ENCODE results near the gene ZNRF3. TPM values are rescaled to one million over a fixed set of nuclear protein-coding genes. Genes with fewer than 3 reads are reported as not detected.
"Not testable (repeated sequence)": the region's sequence is repeated elsewhere in the genome, so short reads cannot be mapped to it uniquely, and the experiment has no call there.

Gene ZNRF3
- 2.0 and 2.3 TPM in 2 replicates for total RNA-seq

- H3K27ac Mint-ChIP-seq = peak within 1 kb of the TSS; percentile 66
- no peaks in the 10 kb centered on the region for H3K9me3 Mint-ChIP-seq
- DNase-seq = peak; percentile 94
- peak within 1 kb of the TSS; percentile 80 for H3K4me3 Mint-ChIP-seq
- H3K4me1 Mint-ChIP-seq = peaks cover 8% of the 10 kb centered on the region
- peaks cover 65% of the 10 kb centered on the region for H3K27me3 Mint-ChIP-seq
- intact Hi-C loops (cut with micrococcal nuclease) = loop anchor here (1.0 to 2.0 kb wide), 2 partner anchors 24 to 964 kb away; partner anchors contain the start of gene PITPNB
- H3K36me3 Mint-ChIP-seq (ENCODE audit: low read depth) = no peaks in the 10 kb centered on the region
These were observed at the start of gene ZNRF3 for GRCh38 chr22:28882878-28883656. Gene ZNRF3 (plus strand): TSS chr22:28883572. CDS start chr22:28883767, 195 bp downstream.

- no peak overlapping the region for H3K4me3 Mint-ChIP-seq
- H3K27me3 Mint-ChIP-seq = no peaks in the 10 kb centered on the region
- no peak overlapping the region for H3K27ac Mint-ChIP-seq
- intact Hi-C loops (cut with micrococcal nuclease) = no loop called here
- no peaks in the 10 kb centered on the region for H3K9me3 Mint-ChIP-seq
- DNase-seq = no peak
- peaks cover 19% of the 10 kb centered on the region for H3K36me3 Mint-ChIP-seq (ENCODE audit: low read depth)
- H3K4me1 Mint-ChIP-seq = peaks cover 13% of the 10 kb centered on the region
These were observed 47.7 kb upstream of the ZNRF3 start for GRCh38 chr22:28835630-28836189.

DNA sequence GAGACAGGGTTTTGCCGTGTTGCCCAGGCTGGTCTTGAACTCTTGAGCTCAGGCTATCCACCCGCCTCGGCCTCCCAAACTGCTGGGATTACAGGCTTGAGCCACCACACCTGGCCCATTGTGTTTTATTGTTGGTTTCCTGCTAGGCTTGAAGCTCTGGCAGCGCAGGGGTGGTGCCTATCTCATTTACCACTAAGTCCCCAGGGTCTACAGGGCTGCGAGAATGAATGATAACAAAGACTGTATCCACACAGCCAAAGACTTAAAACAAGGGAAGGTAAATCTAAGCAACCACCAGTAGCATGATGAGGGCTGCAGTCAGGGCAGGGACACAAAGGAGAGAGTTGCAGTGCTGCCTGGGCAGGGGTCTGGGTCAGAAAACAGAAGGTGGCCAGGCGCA is 45.7 kb upstream of the ZNRF3 start:
- H3K4me3 Mint-ChIP-seq = no peak overlapping the region
- no peaks in the 10 kb centered on the region for H3K27me3 Mint-ChIP-seq
- H3K36me3 Mint-ChIP-seq (ENCODE audit: low read depth) = peaks cover 10% of the 10 kb centered on the region
- intact Hi-C loops (cut with micrococcal nuclease) = no loop called here
- DNase-seq = no peak
- H3K4me1 Mint-ChIP-seq = peaks cover 8% of the 10 kb centered on the region
- H3K27ac Mint-ChIP-seq = no peak overlapping the region
- no peaks in the 10 kb centered on the region for H3K9me3 Mint-ChIP-seq

GRCh38 chr22:28838971-28839370 is 44.4 kb upstream of the ZNRF3 start:
- H3K27me3 Mint-ChIP-seq = no peaks in the 10 kb centered on the region
- no peak overlapping the region for H3K27ac Mint-ChIP-seq
- no peak for DNase-seq
- no peak overlapping the region for H3K4me3 Mint-ChIP-seq
- H3K9me3 Mint-ChIP-seq = no peaks in the 10 kb centered on the region
- no peaks in the 10 kb centered on the region for H3K4me1 Mint-ChIP-seq
- H3K36me3 Mint-ChIP-seq (ENCODE audit: low read depth) = peaks cover 2% of the 10 kb centered on the region
- intact Hi-C loops (cut with micrococcal nuclease) = no loop called here

GRCh38 chr22:28841111-28841510 is 42.3 kb upstream of the ZNRF3 start:
- Mint-ChIP-seq H3K4me1 (no peaks in the 10 kb centered on the region), H3K27ac (no peak overlapping the region), H3K9me3 (no peaks in the 10 kb centered on the region), H3K36me3 (ENCODE audit: low read depth) (peaks cover 8% of the 10 kb centered on the region), H3K4me3 (no peak overlapping the region), H3K27me3 (no peaks in the 10 kb centered on the region)
- intact Hi-C loops (cut with micrococcal nuclease) = no loop called here
- DNase-seq = no peak

DNA sequence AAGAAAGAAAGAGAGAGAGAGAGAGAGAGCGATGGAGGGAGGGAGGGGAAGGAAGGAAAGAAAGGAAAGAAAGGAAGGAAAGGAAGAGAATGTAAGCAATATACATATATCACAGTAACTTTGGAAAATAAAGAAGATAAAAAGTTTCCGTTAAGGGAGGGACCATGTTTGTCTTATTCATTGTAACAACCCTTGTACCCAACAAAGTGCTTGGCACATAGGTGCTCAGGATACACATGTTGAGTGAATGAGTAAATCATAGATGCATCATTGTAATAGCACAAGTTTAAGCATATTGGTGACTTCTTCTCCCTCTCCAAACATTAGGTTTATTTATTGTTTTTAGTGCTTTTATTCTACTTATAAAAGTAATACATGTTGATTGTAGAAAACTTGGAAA is 39.7 kb upstream of the ZNRF3 start:
- intact Hi-C loops (cut with micrococcal nuclease) = no loop called here
- H3K36me3 Mint-ChIP-seq (ENCODE audit: low read depth) = peaks cover 14% of the 10 kb centered on the region
- no peaks in the 10 kb centered on the region for H3K27me3 Mint-ChIP-seq
- H3K27ac Mint-ChIP-seq = no peak overlapping the region
- no peak overlapping the region for H3K4me3 Mint-ChIP-seq
- no peak for DNase-seq
- peaks cover 4% of the 10 kb centered on the region for H3K9me3 Mint-ChIP-seq
- H3K4me1 Mint-ChIP-seq = no peaks in the 10 kb centered on the region

GRCh38 chr22:28844277-28844676 is 39.1 kb upstream of the ZNRF3 start:
- H3K36me3 Mint-ChIP-seq (ENCODE audit: low read depth) = peaks cover 13% of the 10 kb centered on the region
- intact Hi-C loops (cut with micrococcal nuclease); DNase-seq; H3K4me1 Mint-ChIP-seq; H3K4me3 Mint-ChIP-seq; H3K27ac Mint-ChIP-seq; H3K27me3 Mint-ChIP-seq; H3K9me3 Mint-ChIP-seq: not testable (repeated sequence)

GRCh38 chr22:28846994-28847393 is 36.4 kb upstream of the ZNRF3 start:
- Mint-ChIP-seq H3K27me3 (no peaks in the 10 kb centered on the region), H3K4me1 (no peaks in the 10 kb centered on the region), H3K27ac (no peak overlapping the region), H3K36me3 (ENCODE audit: low read depth) (peaks cover 17% of the 10 kb centered on the region), H3K9me3 (peaks cover 4% of the 10 kb centered on the region), H3K4me3 (no peak overlapping the region)
- no peak for DNase-seq
- intact Hi-C loops (cut with micrococcal nuclease) = no loop called here

DNA sequence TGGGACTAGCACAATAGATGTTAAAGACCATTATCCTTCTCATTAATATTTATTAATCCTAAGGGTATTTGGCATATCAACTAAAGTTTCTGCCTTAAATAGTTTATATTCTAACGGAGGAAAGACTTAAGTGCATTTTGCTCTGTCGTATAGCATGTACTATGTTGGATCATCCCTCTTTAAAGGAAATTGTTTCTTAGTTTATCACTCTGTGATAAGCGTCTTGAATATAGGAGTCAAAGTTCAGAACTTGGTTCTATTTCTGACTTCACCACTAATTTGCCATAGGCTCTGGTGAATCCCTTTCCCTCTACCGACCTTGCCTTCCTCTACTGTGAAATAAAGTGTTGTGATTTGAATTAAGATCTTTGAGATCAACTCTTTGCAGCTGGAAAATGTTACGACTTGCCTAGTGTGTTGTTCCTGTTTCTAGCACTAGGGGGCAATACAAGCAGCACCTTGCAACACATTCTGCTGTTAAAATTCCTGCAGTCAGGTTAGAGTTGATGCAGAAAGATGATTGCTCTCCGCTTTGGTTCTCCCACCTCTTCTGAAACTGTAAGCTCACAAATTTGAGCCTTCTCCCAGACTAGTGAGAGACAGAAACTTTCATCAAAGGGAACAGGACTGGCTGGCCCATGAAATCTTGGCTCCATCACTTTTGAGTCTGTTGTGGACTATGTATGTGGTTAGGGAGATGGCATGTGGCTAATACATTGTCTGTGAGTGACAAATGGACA is 27.8 kb upstream of the ZNRF3 start:
- H3K4me3 Mint-ChIP-seq = no peak overlapping the region
- H3K27me3 Mint-ChIP-seq = peaks cover 13% of the 10 kb centered on the region
- no peak overlapping the region for H3K27ac Mint-ChIP-seq
- intact Hi-C loops (cut with micrococcal nuclease) = loop anchor here (1.0 kb wide), 2 partner anchors 185 to 390 kb away; no protein-coding TSS in a partner anchor
- H3K4me1 Mint-ChIP-seq = no peaks in the 10 kb centered on the region
- peak; percentile 85 for DNase-seq
- H3K9me3 Mint-ChIP-seq = no peaks in the 10 kb centered on the region
- no peaks in the 10 kb centered on the region for H3K36me3 Mint-ChIP-seq (ENCODE audit: low read depth)

DNA sequence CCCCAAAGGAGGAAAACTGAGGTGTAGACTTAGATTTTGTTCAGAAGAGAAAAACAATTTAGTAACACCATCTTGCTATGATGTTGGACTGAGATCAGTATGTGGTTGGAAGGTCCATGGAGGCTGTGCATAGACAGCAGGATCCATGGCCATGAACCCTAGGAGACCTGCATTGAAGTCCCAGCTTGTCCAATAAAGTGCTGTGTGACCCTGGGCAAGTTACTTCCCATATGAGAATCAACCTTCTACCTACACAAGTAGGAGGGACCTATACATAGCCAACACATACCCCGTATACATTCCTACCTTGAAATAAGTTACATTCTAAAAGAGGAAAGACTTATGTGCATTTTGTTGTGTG is 27.3 kb upstream of the ZNRF3 start:
- intact Hi-C loops (cut with micrococcal nuclease) = no loop called here
- H3K27me3 Mint-ChIP-seq = peaks cover 13% of the 10 kb centered on the region
- no peak overlapping the region for H3K27ac Mint-ChIP-seq
- no peaks in the 10 kb centered on the region for H3K36me3 Mint-ChIP-seq (ENCODE audit: low read depth)
- no peak for DNase-seq
- H3K9me3 Mint-ChIP-seq = no peaks in the 10 kb centered on the region
- no peaks in the 10 kb centered on the region for H3K4me1 Mint-ChIP-seq
- H3K4me3 Mint-ChIP-seq = no peak overlapping the region

GRCh38 chr22:28857288-28857687 is 26.1 kb upstream of the ZNRF3 start:
- Mint-ChIP-seq H3K4me1 (no peaks in the 10 kb centered on the region), H3K4me3 (no peak overlapping the region), H3K9me3 (no peaks in the 10 kb centered on the region), H3K27me3 (peaks cover 13% of the 10 kb centered on the region), H3K27ac (no peak overlapping the region), H3K36me3 (ENCODE audit: low read depth) (no peaks in the 10 kb centered on the region)
- intact Hi-C loops (cut with micrococcal nuclease) = no loop called here
- DNase-seq = no peak

DNA sequence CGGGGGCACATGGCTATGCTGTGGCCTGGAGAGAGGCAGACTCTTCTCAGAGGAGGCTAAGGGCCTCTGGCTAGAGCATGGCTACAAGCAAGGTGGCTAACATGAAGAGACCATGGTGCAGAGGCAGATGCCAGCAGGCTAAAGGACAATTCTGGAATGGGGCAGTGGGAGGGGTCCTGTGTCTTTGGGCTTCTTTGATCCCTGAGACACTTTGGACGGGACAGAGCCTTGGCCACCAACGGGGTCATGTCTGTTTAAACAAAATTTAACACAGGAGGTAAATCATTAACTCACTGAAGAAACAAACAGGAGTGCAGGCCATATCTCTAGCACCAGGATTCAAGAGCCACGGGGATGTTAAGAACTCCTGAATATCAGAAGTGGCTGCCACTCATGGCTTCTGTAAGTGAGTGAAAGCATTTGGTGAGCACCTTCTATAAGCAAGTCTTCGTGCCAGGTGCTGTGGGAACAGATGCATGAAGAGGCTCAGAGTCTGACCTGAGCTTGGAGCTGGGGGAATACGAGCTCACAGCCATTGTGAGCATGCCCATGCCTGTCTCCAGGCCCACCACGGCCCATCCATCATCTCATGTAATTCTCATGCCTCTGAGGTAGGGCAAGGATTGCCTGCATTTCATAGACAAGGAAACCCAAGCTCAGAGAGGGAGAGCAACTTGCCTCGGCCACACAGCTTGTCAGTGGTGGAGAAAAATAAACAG is 18.3 kb upstream of the ZNRF3 start:
- no peaks in the 10 kb centered on the region for H3K36me3 Mint-ChIP-seq (ENCODE audit: low read depth)
- H3K4me3 Mint-ChIP-seq = no peak overlapping the region
- H3K9me3 Mint-ChIP-seq = no peaks in the 10 kb centered on the region
- H3K27ac Mint-ChIP-seq = no peak overlapping the region
- DNase-seq = no peak
- peaks cover 1% of the 10 kb centered on the region for H3K4me1 Mint-ChIP-seq
- intact Hi-C loops (cut with micrococcal nuclease) = no loop called here
- H3K27me3 Mint-ChIP-seq = peaks cover 10% of the 10 kb centered on the region

DNA sequence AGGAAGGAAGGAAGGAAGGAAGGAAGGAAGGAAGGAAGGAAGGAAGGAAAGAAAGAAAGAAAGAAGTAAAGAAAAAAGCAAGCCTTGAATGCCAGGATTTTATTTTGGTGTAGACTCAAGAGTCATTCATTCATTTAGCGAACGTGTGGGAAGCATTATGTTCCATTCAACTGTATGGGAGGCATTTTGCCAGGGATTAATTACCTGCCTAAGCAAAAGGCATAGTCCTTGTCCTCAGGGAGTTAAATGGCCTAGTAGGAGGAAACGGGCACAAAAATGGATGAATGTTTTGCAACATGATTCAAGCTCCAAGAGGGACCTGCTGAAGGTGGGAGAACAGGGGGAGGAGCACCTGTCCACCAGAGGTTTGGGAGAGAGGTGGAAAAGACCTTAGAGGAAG is 16.2 kb upstream of the ZNRF3 start:
- Mint-ChIP-seq H3K4me1 (peaks cover 1% of the 10 kb centered on the region), H3K4me3 (no peak overlapping the region), H3K9me3 (no peaks in the 10 kb centered on the region), H3K36me3 (ENCODE audit: low read depth) (no peaks in the 10 kb centered on the region), H3K27ac (no peak overlapping the region), H3K27me3 (peaks cover 12% of the 10 kb centered on the region)
- DNase-seq = no peak
- intact Hi-C loops (cut with micrococcal nuclease) = no loop called here

DNA sequence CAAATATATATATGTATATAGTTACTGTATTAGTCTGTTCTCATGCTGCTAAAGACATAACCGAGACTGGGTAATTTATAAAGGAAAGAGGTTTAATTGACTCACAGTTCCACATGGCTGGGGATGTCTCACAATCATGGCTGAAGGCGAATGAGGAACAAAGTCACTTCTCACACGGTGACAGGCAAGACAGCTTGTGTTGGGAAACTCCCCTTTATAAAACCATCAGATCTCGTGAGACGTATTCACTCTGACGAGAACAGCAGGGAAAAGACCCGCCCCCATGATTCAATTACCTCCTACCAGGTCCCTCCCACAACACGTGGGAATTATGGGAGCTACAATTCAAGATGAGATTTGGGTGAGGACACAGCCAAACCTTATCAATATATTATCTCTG is 15.0 kb upstream of the ZNRF3 start:
- H3K27ac Mint-ChIP-seq; H3K36me3 Mint-ChIP-seq (ENCODE audit: low read depth); H3K9me3 Mint-ChIP-seq; H3K4me3 Mint-ChIP-seq; intact Hi-C loops (cut with micrococcal nuclease); H3K4me1 Mint-ChIP-seq; DNase-seq: not testable (repeated sequence)
- peaks cover 12% of the 10 kb centered on the region for H3K27me3 Mint-ChIP-seq

All from activated CD4-positive, alpha-beta T cell treated with anti-CD3 and anti-CD28 coated beads, Interleukin-2, amount 10 ng/mL, durations not matched to agents 24 days and 14 days (primary cell).